Measurements from ENCODE around the gene NR4A2.

NR4A2 gene

GRCh38 chr2:156332534-156333273 is at the start of gene NR4A2:
Gene NR4A2 (minus strand): TSS chr2:156332721. CDS start chr2:156330186, 2,535 bp downstream.
- in situ Hi-C loops (cut with HindIII; ENCODE audit: low sequenced_read_pairs), result loop anchor here (5.0 kb wide), 1 partner anchor 860 kb away; no protein-coding TSS in a partner anchor

- in situ Hi-C loops (cut with HindIII; ENCODE audit: low sequenced_read_pairs), result no loop called here
These were observed 47.7 kb upstream of the NR4A2 start for GRCh38 chr2:156380117-156380645.

- in situ Hi-C loops (cut with HindIII; ENCODE audit: low sequenced_read_pairs), result no loop called here
These were observed 47.2 kb upstream of the NR4A2 start for GRCh38 chr2:156379714-156380113.

- in situ Hi-C loops (cut with HindIII; ENCODE audit: low sequenced_read_pairs), result no loop called here
These were observed 46.5 kb upstream of the NR4A2 start for GRCh38 chr2:156379071-156379470.

GRCh38 chr2:156366753-156367152 is 34.2 kb upstream of the NR4A2 start:
- in situ Hi-C loops (cut with HindIII; ENCODE audit: low sequenced_read_pairs), result no loop called here

GRCh38 chr2:156363141-156363540 is 30.6 kb upstream of the NR4A2 start:
- in situ Hi-C loops (cut with HindIII; ENCODE audit: low sequenced_read_pairs), result no loop called here

- in situ Hi-C loops (cut with HindIII; ENCODE audit: low sequenced_read_pairs), result no loop called here
These were observed 23.7 kb upstream of the NR4A2 start for GRCh38 chr2:156356014-156356754.

- in situ Hi-C loops (cut with HindIII; ENCODE audit: low sequenced_read_pairs), result no loop called here
These were observed 20.4 kb upstream of the NR4A2 start for GRCh38 chr2:156352911-156353310.

GRCh38 chr2:156350374-156351142 is 18.0 kb upstream of the NR4A2 start:
- in situ Hi-C loops (cut with HindIII; ENCODE audit: low sequenced_read_pairs), result no loop called here

GRCh38 chr2:156349605-156350004 is 17.1 kb upstream of the NR4A2 start:
- in situ Hi-C loops (cut with HindIII; ENCODE audit: low sequenced_read_pairs), result no loop called here

- in situ Hi-C loops (cut with HindIII; ENCODE audit: low sequenced_read_pairs), result no loop called here
These were observed 16.6 kb upstream of the NR4A2 start for GRCh38 chr2:156349161-156349560.

GRCh38 chr2:156347431-156347830 is 14.9 kb upstream of the NR4A2 start:
- in situ Hi-C loops (cut with HindIII; ENCODE audit: low sequenced_read_pairs), result no loop called here

- in situ Hi-C loops (cut with HindIII; ENCODE audit: low sequenced_read_pairs), result no loop called here
These were observed 14.2 kb upstream of the NR4A2 start for GRCh38 chr2:156346731-156347130.

GRCh38 chr2:156345582-156345981 is 13.1 kb upstream of the NR4A2 start:
- in situ Hi-C loops (cut with HindIII; ENCODE audit: low sequenced_read_pairs), result no loop called here

GRCh38 chr2:156343940-156344301 is 11.4 kb upstream of the NR4A2 start:
- in situ Hi-C loops (cut with HindIII; ENCODE audit: low sequenced_read_pairs), result loop anchor here (5.0 kb wide), 1 partner anchor 53 kb away; no protein-coding TSS in a partner anchor

GRCh38 chr2:156343096-156343939 is 10.8 kb upstream of the NR4A2 start:
- in situ Hi-C loops (cut with HindIII; ENCODE audit: low sequenced_read_pairs), result loop anchor here (5.0 kb wide), 1 partner anchor 54 kb away; no protein-coding TSS in a partner anchor

GRCh38 chr2:156342254-156343095 is 10.0 kb upstream of the NR4A2 start:
- in situ Hi-C loops (cut with HindIII; ENCODE audit: low sequenced_read_pairs), result loop anchor here (5.0 kb wide), 1 partner anchor 55 kb away; no protein-coding TSS in a partner anchor

GRCh38 chr2:156341452-156342253 is 9.1 kb upstream of the NR4A2 start:
- in situ Hi-C loops (cut with HindIII; ENCODE audit: low sequenced_read_pairs), result loop anchor here (5.0 kb wide), 1 partner anchor 56 kb away; no protein-coding TSS in a partner anchor
